Spleen (tissue), 7 donors: ENCODE data around the gene FRMD1.

Experiments used
- POLR2A ChIP-seq, 3 donors: fragments of 450-650 bp; IDR thresholded peaks; one replicate each; pipeline ENCODE4 v1.5.1; 2017; ENCODE audit warnings: antibody characterized with exemption in 3 of 3, mild to moderate bottlenecking in 1 of 3
- POLR2AphosphoS5 ChIP-seq, 3 donors: sonication (generic); formaldehyde crosslinking; IDR thresholded peaks; one replicate each; pipeline ENCODE4 v1.5.1; 2017; ENCODE audit warnings: antibody characterized with exemption in 3 of 3
- TF ChIP-seq, protein P1 (sequence below), 11 experiments: fragments of 200-600 bp in 7 of 11; fragments of 450-650 bp in 4 of 11; sonication (generic) in 4 of 11; IDR thresholded peaks in 8 of 11; conservative IDR thresholded peaks in 3 of 11; 1 replicate in 7 of 11; 2 replicates in 4 of 11; pipeline versions ENCODE4 v1.4.0 to v1.8.0; 2016 to 2021; ENCODE audit warnings: antibody characterized with exemption in 11 of 11, inconsistent platforms in 4 of 11, mild to moderate bottlenecking in 1 of 11
- donor health status: DM: no; HTN: no; CAD: no; lungs with moderate emphysema.
- donor health status: DM: no; HTN: no; CAD: no.
- donor health status: DM: no; HTN: no; CAD: no.

DNA sequence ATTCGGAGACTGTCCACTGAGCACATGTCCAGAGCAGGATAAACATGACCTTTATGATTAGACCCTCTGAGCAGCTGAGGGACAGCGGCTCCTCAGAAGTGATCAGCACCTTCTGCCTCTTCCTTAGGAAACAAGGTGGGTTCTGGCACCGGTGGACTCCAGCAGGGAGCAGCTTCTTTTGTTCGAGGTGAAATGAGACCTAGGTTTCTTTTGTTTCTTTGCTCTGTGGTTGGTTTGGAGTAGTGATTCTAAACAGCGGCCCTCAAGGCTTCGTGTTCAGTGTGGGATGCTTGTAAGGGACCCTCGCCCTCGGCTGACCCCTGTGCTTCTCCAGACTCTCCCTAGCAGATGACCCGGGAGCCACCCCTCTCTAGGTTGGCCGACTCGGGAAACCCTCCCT, 14.6 kb upstream of the FRMD1 start:
- TF ChIP-seq, protein P1, sequence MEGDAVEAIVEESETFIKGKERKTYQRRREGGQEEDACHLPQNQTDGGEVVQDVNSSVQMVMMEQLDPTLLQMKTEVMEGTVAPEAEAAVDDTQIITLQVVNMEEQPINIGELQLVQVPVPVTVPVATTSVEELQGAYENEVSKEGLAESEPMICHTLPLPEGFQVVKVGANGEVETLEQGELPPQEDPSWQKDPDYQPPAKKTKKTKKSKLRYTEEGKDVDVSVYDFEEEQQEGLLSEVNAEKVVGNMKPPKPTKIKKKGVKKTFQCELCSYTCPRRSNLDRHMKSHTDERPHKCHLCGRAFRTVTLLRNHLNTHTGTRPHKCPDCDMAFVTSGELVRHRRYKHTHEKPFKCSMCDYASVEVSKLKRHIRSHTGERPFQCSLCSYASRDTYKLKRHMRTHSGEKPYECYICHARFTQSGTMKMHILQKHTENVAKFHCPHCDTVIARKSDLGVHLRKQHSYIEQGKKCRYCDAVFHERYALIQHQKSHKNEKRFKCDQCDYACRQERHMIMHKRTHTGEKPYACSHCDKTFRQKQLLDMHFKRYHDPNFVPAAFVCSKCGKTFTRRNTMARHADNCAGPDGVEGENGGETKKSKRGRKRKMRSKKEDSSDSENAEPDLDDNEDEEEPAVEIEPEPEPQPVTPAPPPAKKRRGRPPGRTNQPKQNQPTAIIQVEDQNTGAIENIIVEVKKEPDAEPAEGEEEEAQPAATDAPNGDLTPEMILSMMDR (IDR thresholded peaks at IDR 0.05 in 8 of 11, conservative IDR thresholded peaks at IDR 0.05 in 3 of 11): no peak
- TF ChIP-seq POLR2AphosphoS5 (IDR thresholded peaks at IDR 0.05) (no peak), POLR2A (IDR thresholded peaks at IDR 0.05) (no peak)
